MV-4-11 (cell line): Measurements from ENCODE around the gene ERP27.

Experiments
- DNase-seq: peaks from one replicate; lab custom pipeline; 2025; lab: John Stamatoyannopoulos, UW

ERP27 gene

DNA sequence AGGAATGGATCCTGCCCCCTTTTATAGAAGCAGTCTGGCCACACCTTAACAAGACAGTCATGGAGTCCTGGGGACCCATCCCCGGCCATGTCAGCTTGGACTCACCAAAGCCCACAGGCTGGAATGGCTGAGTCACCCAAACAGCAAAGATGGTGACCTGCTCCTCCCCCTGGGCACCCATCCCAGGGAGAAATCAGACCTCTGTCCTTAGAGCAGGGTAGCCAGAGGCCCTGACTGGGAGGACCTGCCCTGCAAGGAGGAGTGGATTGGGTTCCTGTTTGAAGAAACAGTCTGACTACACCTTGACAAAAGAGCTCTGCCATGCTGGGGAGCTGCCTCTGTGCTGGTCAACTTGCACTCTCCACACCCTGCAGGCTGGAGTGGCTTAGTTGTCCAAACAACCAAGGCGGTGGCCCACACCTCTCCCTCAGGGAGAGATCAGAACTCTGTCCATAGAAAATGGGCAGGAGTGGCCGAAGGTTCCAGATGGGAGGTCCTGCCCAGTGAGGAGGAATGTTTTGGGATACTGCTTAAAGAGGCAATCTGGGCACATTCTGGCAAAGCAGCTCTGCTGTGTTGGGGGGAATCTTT lies 69.3 kb downstream of the ERP27 start:
- DNase-seq = no peak
